Cardiac fibroblast (primary cell): ENCODE measurements around the gene KLHL13.

Experiments used
- DNase-seq, 2 donors: peaks; one replicate each; pipeline versions ENCODE4 v3.0.0 to v3.0.0-alpha.2; 2010; ENCODE audit warnings: low read depth in 2 of 2
- H3K4me3 ChIP-seq, 2 donors: replicated peaks in 1 of 2; 1 replicate in 1 of 2; 2 replicates in 1 of 2; pipeline ENCODE4 v1.5.1; 2011; ENCODE audit warnings: low read depth in 2 of 2, low read length in 2 of 2, mild to moderate bottlenecking in 2 of 2, moderate library complexity in 1 of 2
- CTCF ChIP-seq: IDR thresholded peaks from one replicate; pipeline ENCODE4 v1.5.1; 2011; ENCODE audit warnings: low read depth, mild to moderate bottlenecking, low read length, inconsistent platforms

KLHL13 gene

GRCh38 chrX:118074196-118074595 is 42.4 kb downstream of the KLHL13 start:
- H3K4me3 ChIP-seq: no peak overlapping the region
- TF ChIP-seq CTCF: no peak

GRCh38 chrX:118066867-118067515 is 49.6 kb downstream of the KLHL13 start:
- DNase-seq: no peak
- no peak overlapping the region for H3K4me3 ChIP-seq
- no peak for TF ChIP-seq CTCF

More at GRCh38 chrX:118074196-118074595, 42.4 kb downstream of the KLHL13 start:
- DNase-seq: no peak

- H3K4me3 ChIP-seq: no peak overlapping the region
- no peak for TF ChIP-seq CTCF
- DNase-seq: no peak
Observed at GRCh38 chrX:118062817-118063615, 53.6 kb downstream of the KLHL13 start.

- no peak for TF ChIP-seq CTCF
- DNase-seq: no peak
- no peak overlapping the region for H3K4me3 ChIP-seq
Observed at GRCh38 chrX:118062048-118062789, 54.4 kb downstream of the KLHL13 start.

- DNase-seq: no peak
- no peak for TF ChIP-seq CTCF
- no peak overlapping the region for H3K4me3 ChIP-seq
Observed at GRCh38 chrX:118058924-118059323, 57.7 kb downstream of the KLHL13 start.

- no peak overlapping the region for H3K4me3 ChIP-seq
- no peak for TF ChIP-seq CTCF
- no peak for DNase-seq
Observed at GRCh38 chrX:118056870-118057269, 59.7 kb downstream of the KLHL13 start.
